ENCODE measurements around the gene RHPN2.

- TF ChIP-seq, protein P1, sequence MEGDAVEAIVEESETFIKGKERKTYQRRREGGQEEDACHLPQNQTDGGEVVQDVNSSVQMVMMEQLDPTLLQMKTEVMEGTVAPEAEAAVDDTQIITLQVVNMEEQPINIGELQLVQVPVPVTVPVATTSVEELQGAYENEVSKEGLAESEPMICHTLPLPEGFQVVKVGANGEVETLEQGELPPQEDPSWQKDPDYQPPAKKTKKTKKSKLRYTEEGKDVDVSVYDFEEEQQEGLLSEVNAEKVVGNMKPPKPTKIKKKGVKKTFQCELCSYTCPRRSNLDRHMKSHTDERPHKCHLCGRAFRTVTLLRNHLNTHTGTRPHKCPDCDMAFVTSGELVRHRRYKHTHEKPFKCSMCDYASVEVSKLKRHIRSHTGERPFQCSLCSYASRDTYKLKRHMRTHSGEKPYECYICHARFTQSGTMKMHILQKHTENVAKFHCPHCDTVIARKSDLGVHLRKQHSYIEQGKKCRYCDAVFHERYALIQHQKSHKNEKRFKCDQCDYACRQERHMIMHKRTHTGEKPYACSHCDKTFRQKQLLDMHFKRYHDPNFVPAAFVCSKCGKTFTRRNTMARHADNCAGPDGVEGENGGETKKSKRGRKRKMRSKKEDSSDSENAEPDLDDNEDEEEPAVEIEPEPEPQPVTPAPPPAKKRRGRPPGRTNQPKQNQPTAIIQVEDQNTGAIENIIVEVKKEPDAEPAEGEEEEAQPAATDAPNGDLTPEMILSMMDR (IDR thresholded peaks at IDR 0.05; ENCODE audit: insufficient read depth, low read length, poor library complexity, severe bottlenecking): no peak
- TF ChIP-seq EZH2phosphoT487 (conservative IDR thresholded peaks at IDR 0.05; ENCODE audit: low read length): no peak
Measured at GRCh38 chr19:33067121-33067520, 2.4 kb upstream of the RHPN2 start.
